K562 (cell line): Measurements from ENCODE around the gene FAAP100. TPM values are rescaled to one million over a fixed set of nuclear protein-coding genes. Genes with fewer than 3 reads are reported as not detected.

ENCODE experiments used
- ARHGAP35 ChIP-seq: fragments of 450-650 bp; IDR thresholded peaks from 2 replicates; pipeline ENCODE4 v1.6.1; 2018; ENCODE audit not compliant: partially characterized antibody
- BCOR ChIP-seq: fragments of 450-650 bp; IDR thresholded peaks from 2 replicates; pipeline ENCODE4 v1.6.1; 2016
- ID3 ChIP-seq, 2 experiments: fragments of 250-450 bp in 1 of 2; fragments of 450-650 bp in 1 of 2; sonication (Bioruptor Pico) in 1 of 2; IDR thresholded peaks; 2 replicates each; pipeline versions ENCODE4 v1.6.1 to v1.8.0; 2016 to 2021; ENCODE audit warnings: mild to moderate bottlenecking in 2 of 2, moderate library complexity in 2 of 2, missing compliant biosample characterization in 1 of 2, missing genetic modification characterization in 1 of 2
- JUND ChIP-seq, 2 experiments: IDR thresholded peaks; 2 replicates in 1 of 2; 3 replicates in 1 of 2; pipeline ENCODE4 v1.6.1; 2011; ENCODE audit warnings: borderline replicate concordance in 2 of 2, low read depth in 2 of 2, low read length in 2 of 2, improper control_type of control experiment in 1 of 2, missing biosample characterization in 1 of 2, missing genetic modification characterization in 1 of 2, missing genetic modification reagents in 1 of 2
- MYC ChIP-seq, 2 experiments: fragments of 250-450 bp in 1 of 2; sonication (Bioruptor Pico) in 1 of 2; IDR thresholded peaks; 2 replicates each; pipeline versions ENCODE4 v1.5.1 to v1.6.1; 2012 to 2021; ENCODE audit warnings: low read depth in 2 of 2, borderline replicate concordance in 1 of 2, improper control_type of control experiment in 1 of 2, low read length in 1 of 2, mild to moderate bottlenecking in 1 of 2, moderate library complexity in 1 of 2
- POLR2A ChIP-seq: fragments of 450-650 bp; conservative IDR thresholded peaks from 2 replicates; pipeline ENCODE4 v1.6.1; 2016
- RAD21 ChIP-seq, 2 experiments: fragments of 250-450 bp in 1 of 2; fragments of 450-650 bp in 1 of 2; sonication (Bioruptor Pico) in 1 of 2; formaldehyde crosslinking in 1 of 2; IDR thresholded peaks in 1 of 2; conservative IDR thresholded peaks in 1 of 2; 2 replicates each; pipeline versions ENCODE4 v1.4.0 to v1.8.0; 2020 to 2022; ENCODE audit warnings: mild to moderate bottlenecking in 2 of 2, moderate library complexity in 1 of 2
- SMC3 ChIP-seq: conservative IDR thresholded peaks from 2 replicates; pipeline ENCODE4 v1.6.1; 2011; ENCODE audit warnings: low read depth, low read length, improper control_type of control experiment; ENCODE audit not compliant: insufficient read depth
- STAG1 ChIP-seq: sonication (generic); formaldehyde crosslinking; IDR thresholded peaks from 2 replicates; pipeline ENCODE4 v1.5.0; 2020; ENCODE audit warnings: missing genetic modification reagents, borderline replicate concordance
- TAF15 ChIP-seq: fragments of 200-400 bp; formaldehyde crosslinking; IDR thresholded peaks from 2 replicates; pipeline ENCODE4 v1.6.1; 2017; ENCODE audit warnings: mild to moderate bottlenecking, low read depth, low read length, moderate library complexity
- ZBTB7A ChIP-seq: IDR thresholded peaks from 2 replicates; pipeline ENCODE4 v1.6.1; 2011; ENCODE audit warnings: low read depth, mild to moderate bottlenecking, low read length, moderate library complexity, borderline replicate concordance; ENCODE audit not compliant: control insufficient read depth
- ZNF217 ChIP-seq: sonication (generic); formaldehyde crosslinking; IDR thresholded peaks from 2 replicates; pipeline ENCODE4 v1.8.0; 2022; ENCODE audit warnings: mild to moderate bottlenecking, missing genetic modification reagents
- ZNF395 ChIP-seq: fragments of 200-800 bp; sonication (Bioruptor generic); IDR thresholded peaks from 2 replicates; pipeline ENCODE4 v1.6.1; 2017; ENCODE audit warnings: missing genetic modification characterization, missing compliant biosample characterization
- ZNF41 ChIP-seq: fragments of 250-450 bp; sonication (Bioruptor Pico); conservative IDR thresholded peaks from 2 replicates; pipeline ENCODE4 v1.4.0; 2020; ENCODE audit warnings: mild to moderate bottlenecking
- polyA plus RNA-seq, 8 experiments: library from polyadenylated mRNA; depleted of rRNA in 4 of 8; stranded (reverse) in 5 of 8; unstranded in 3 of 8; fragments of >200 nt; fragmentation: Nextera tagmentation in 2 of 8; fragmentation: Illumina TruSeq in 1 of 8; extraction: Ambion mirVana in 2 of 8; extraction: Trizol in 1 of 8; gene quantifications; 2 replicates each; pipeline versions ENCODE4 v1.2.1 to v1.2.3, GENCODE V29; 2011 to 2014; ENCODE audit warnings: inconsistent platforms in 1 of 8, missing spikeins in 1 of 8
- total RNA-seq, 7 experiments: library from RNA; depleted of rRNA in 6 of 7; stranded (reverse); fragments of >200 nt in 6 of 7; fragmentation: Illumina TruSeq in 2 of 7; extraction: Trizol in 2 of 7; gene quantifications; 2 replicates each; pipeline versions ENCODE4 v1.2.1 to v1.2.3, GENCODE V29; 2011 to 2021; ENCODE audit warnings: low replicate concordance in 1 of 7
- TF ChIP-seq, protein P1 (sequence below): sonication (generic); formaldehyde crosslinking; IDR thresholded peaks from 2 replicates; pipeline ENCODE4 v1.8.0; 2022; ENCODE audit warnings: missing genetic modification reagents, mild to moderate bottlenecking, moderate library complexity, borderline replicate concordance

Gene FAAP100
- total and polyA plus RNA-seq, 9 of the 15 experiments (the other 6 are each of a cell fraction or from before 2014, with no cell fraction given): 0.31 to 51.2 (median 12.6) TPM

DNA sequence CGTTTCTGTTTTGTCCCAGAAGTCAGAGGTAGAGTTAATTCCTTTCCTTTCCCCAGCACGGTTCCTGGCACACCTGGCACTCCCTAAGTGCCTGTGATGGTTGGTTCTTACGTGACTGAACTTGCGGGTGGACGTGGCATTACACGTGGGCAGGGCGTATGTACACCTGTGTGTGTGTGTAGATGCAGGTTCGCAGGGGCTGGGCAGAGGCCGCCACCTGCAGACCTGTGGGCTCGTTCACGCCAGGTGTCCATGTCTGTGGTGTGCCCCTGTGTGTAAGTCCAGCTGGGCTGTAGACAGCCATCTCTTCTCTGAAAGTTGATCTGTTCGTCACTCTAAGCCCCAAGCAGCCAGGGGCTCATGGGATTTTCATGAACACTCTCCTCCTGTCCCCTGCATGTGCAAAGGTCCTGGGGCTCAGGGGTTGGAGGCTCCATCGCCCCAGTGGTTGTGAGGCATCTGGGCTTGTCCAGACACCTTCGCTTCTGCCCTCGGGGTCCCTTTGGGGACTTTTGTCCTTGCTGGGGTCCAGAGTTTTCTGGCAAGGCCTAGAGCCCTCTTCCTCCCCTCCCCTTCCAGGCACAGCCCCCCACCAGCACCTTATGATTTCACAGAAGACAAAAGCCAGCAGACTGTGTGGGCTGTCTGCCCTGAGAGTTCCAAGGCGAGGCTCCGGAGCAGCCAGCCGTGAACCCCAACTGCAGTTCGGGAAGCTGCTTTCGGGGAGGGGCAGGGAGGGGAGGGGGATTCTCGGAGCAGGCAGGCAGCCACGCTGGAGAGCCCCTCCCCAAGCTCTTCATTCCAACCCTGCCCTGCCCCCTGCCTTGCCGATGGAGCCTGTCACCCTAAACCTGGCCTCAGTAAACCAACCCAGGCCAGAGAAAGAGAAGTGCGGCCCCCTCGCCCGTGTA lies 29.4 kb downstream of the FAAP100 start (continued):
- TF ChIP-seq ZNF395 (CRISPR knock-in tag) (no peak), RAD21 (CRISPR knock-in tag; conservative IDR thresholded peaks at IDR 0.05 in 1 of 2, IDR thresholded peaks at IDR 0.05 in 1 of 2) (peak; percentile 6 to 32; a peak in 1 of 4 replicates), ZNF41 (CRISPR knock-in tag) (no peak), ZNF217 (CRISPR knock-in tag) (no peak), STAG1 (CRISPR knock-in tag) (peak; percentile 21; the same call in 1 of the 2 replicates), ID3 (CRISPR knock-in tag; IDR thresholded peaks at IDR 0.05) (no peak), ID3 (tag; IDR thresholded peaks at IDR 0.05) (no peak), TAF15 (no peak), POLR2A (no peak), SMC3 (0 out of 2 replicates have a peak, but pooled peaks have one; percentile 26), MYC (IDR thresholded peaks at IDR 0.05; ENCODE audit: low read depth, low read length) (peak; percentile 24; the same call in 1 of the 2 replicates), MYC (CRISPR knock-in tag; IDR thresholded peaks at IDR 0.05; ENCODE audit: borderline replicate concordance, low read depth) (no peak), BCOR (0 out of 2 replicates have a peak, but pooled peaks have one; percentile 34), ARHGAP35 (no peak), ZBTB7A (peak; percentile 52; the same call in 1 of the 2 replicates), JUND (IDR thresholded peaks at IDR 0.05; ENCODE audit: borderline replicate concordance, low read depth, low read length) (0 out of 2 replicates have a peak, but pooled peaks have one; percentile 4), JUND (tag; IDR thresholded peaks at IDR 0.05; ENCODE audit: borderline replicate concordance, low read depth, low read length) (no peak)
- TF ChIP-seq, protein P1, sequence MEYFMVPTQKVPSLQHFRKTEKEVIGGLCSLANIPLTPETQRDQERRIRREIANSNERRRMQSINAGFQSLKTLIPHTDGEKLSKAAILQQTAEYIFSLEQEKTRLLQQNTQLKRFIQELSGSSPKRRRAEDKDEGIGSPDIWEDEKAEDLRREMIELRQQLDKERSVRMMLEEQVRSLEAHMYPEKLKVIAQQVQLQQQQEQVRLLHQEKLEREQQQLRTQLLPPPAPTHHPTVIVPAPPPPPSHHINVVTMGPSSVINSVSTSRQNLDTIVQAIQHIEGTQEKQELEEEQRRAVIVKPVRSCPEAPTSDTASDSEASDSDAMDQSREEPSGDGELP (CRISPR knock-in tag): peak; percentile 16; the same call in 1 of the 2 replicates
